ENCODE results near the gene TMEM132D. TPM values are rescaled to one million over a fixed set of nuclear protein-coding genes. Genes with fewer than 3 reads are reported as not detected.

Gene TMEM132D
- total and polyA plus RNA-seq, 2 donors from 2014 or later = 0.13 TPM; not detected in 1

DNA sequence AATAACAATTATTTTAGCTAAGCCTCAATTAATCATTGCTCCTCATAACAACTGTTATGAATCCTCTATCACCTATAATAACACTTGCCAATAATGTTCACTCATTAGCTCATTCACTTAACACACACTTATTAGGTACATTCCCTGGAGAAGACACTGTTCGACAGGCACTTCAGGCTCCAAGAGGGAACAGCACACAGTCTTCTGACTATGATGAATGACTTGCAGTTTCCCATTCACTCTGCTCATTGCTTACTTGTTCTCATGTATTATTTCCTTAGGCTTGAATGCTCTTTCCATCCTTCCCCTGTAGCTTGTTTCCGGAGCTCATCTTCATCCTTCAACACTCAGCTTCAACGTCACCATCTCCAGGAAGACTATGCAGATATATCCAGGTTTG lies 437.3 kb downstream of the TMEM132D start:
- no peaks in the 10 kb centered on the region for H3K4me1 ChIP-seq (ENCODE audit: control insufficient read depth in 2 of 3, insufficient read depth in 2 of 3, low read depth in 1 of 3, low read length in 3 of 3)
- no peaks in the 10 kb centered on the region for H3K36me3 ChIP-seq (ENCODE audit: control insufficient read depth in 2 of 3, insufficient read depth in 3 of 3, low read length in 3 of 3)
- no peak overlapping the region for H3K27ac ChIP-seq (ENCODE audit: low read depth in 2 of 2, low read length in 2 of 2)
- H3K9me3 ChIP-seq (ENCODE audit: control insufficient read depth in 2 of 3, insufficient read depth in 1 of 3, low read length in 3 of 3) = no peaks in the 10 kb centered on the region
- no peak overlapping the region for H3K9ac ChIP-seq (ENCODE audit: low read length in 3 of 3)
- DNase-seq (peak in 2 of 5 donors; percentile 12 to 20), FAIRE-seq (no peak)
- H3K4me3 ChIP-seq (ENCODE audit: low read length in 3 of 3) = no peak overlapping the region
- intact Hi-C loops (cut with DNase I) = no loop called here
- no peaks in the 10 kb centered on the region for H3K27me3 ChIP-seq (ENCODE audit: control insufficient read depth, insufficient read depth, low read length)
- TF ChIP-seq, protein P1, sequence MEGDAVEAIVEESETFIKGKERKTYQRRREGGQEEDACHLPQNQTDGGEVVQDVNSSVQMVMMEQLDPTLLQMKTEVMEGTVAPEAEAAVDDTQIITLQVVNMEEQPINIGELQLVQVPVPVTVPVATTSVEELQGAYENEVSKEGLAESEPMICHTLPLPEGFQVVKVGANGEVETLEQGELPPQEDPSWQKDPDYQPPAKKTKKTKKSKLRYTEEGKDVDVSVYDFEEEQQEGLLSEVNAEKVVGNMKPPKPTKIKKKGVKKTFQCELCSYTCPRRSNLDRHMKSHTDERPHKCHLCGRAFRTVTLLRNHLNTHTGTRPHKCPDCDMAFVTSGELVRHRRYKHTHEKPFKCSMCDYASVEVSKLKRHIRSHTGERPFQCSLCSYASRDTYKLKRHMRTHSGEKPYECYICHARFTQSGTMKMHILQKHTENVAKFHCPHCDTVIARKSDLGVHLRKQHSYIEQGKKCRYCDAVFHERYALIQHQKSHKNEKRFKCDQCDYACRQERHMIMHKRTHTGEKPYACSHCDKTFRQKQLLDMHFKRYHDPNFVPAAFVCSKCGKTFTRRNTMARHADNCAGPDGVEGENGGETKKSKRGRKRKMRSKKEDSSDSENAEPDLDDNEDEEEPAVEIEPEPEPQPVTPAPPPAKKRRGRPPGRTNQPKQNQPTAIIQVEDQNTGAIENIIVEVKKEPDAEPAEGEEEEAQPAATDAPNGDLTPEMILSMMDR (IDR thresholded peaks at IDR 0.05; ENCODE audit: borderline replicate concordance, extremely low read depth, insufficient read depth) = no peak

DNA sequence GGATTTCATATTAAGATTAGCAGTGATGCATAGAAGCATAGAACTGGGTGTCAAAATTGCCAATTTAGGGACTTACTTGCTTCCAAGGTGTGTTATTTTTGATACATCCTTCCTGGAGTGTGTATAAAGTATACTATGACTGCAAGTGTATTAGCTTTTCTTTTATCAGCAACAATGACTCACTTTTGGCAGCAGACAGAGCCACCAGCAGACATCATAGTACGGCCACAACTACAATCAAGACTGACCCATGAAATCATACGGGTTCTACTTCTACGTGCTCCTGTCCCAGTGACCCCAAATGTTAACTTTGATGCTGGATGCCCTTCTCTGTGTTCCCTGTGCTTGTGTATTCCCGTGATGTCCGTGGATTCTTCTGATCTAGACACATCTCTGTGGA lies 443.9 kb downstream of the TMEM132D start:
- intact Hi-C loops (cut with DNase I) = no loop called here
- no peak for FAIRE-seq
- TF ChIP-seq, protein P1 (IDR thresholded peaks at IDR 0.05; ENCODE audit: borderline replicate concordance, extremely low read depth, insufficient read depth) = no peak

DNA sequence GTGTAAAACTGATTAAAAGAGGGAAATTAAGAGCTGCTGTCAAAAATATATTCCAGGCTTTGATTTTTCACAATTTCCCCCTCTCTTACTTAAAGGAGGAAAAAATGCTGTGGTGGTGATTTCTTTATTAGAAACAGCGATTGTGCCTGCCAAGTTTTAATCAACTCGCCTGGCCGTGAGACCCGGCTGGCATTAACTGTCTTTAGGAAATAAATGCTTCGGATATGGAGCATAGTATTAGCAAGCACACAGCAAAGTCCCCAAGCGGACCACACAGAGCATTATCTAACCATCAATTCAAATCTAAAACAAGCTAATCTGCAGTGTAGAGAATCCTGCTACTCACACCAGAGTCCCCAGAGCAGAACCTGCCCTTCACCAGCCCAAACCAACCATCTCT lies 457.1 kb downstream of the TMEM132D start:
- H3K27me3 ChIP-seq (ENCODE audit: control insufficient read depth, insufficient read depth, low read length) = no peaks in the 10 kb centered on the region
- DNase-seq = no peak
- FAIRE-seq = no peak
- H3K27ac ChIP-seq (ENCODE audit: low read depth in 2 of 2, low read length in 2 of 2) = no peak overlapping the region
- intact Hi-C loops (cut with DNase I) = no loop called here
- H3K9ac ChIP-seq (ENCODE audit: low read length in 3 of 3) = no peak overlapping the region
- no peaks in the 10 kb centered on the region for H3K36me3 ChIP-seq (ENCODE audit: control insufficient read depth in 2 of 3, insufficient read depth in 3 of 3, low read length in 3 of 3)
- peaks cover 0 to 2% (median 0%) of the 10 kb centered on the region in 3 donors for H3K9me3 ChIP-seq (ENCODE audit: control insufficient read depth in 2 of 3, insufficient read depth in 1 of 3, low read length in 3 of 3)
- no peak overlapping the region for H3K4me3 ChIP-seq (ENCODE audit: low read length in 3 of 3)
- no peaks in the 10 kb centered on the region for H3K4me1 ChIP-seq (ENCODE audit: control insufficient read depth in 2 of 3, insufficient read depth in 2 of 3, low read depth in 1 of 3, low read length in 3 of 3)
- TF ChIP-seq, protein P1 (IDR thresholded peaks at IDR 0.05; ENCODE audit: borderline replicate concordance, extremely low read depth, insufficient read depth) = no peak

More for the DNA sequence above, 443.9 kb downstream of the TMEM132D start:
- H3K27ac ChIP-seq (ENCODE audit: low read depth in 2 of 2, low read length in 2 of 2) = no peak overlapping the region
- H3K9me3 ChIP-seq (ENCODE audit: control insufficient read depth in 2 of 3, insufficient read depth in 1 of 3, low read length in 3 of 3) = no peaks in the 10 kb centered on the region
- H3K9ac ChIP-seq (ENCODE audit: low read length in 3 of 3) = no peak overlapping the region
- no peaks in the 10 kb centered on the region for H3K27me3 ChIP-seq (ENCODE audit: control insufficient read depth, insufficient read depth, low read length)
- DNase-seq = no peak
- H3K36me3 ChIP-seq (ENCODE audit: control insufficient read depth in 2 of 3, insufficient read depth in 3 of 3, low read length in 3 of 3) = no peaks in the 10 kb centered on the region
- no peak overlapping the region for H3K4me3 ChIP-seq (ENCODE audit: low read length in 3 of 3)
- H3K4me1 ChIP-seq (ENCODE audit: control insufficient read depth in 2 of 3, insufficient read depth in 2 of 3, low read depth in 1 of 3, low read length in 3 of 3) = no peaks in the 10 kb centered on the region

DNA sequence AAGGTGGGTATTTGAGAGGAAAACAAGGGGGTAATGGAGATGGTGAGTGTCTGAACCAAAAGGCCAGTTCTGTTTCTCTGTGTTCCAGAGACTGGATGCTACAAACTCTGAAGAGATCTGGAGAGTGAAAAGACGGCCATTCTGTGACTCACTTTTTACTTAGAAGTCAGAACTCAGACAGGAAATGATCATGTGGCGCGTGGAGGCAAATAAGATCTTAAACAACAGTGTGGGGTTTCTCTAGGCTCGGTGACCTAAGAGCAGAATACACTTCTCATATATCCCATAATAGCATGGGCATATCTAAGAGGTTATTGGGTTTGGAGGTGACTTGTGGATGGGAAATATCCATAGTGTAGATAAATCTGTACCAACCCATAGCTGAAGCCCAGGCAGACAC lies 463.5 kb downstream of the TMEM132D start:
- TF ChIP-seq, protein P1 (IDR thresholded peaks at IDR 0.05; ENCODE audit: borderline replicate concordance, extremely low read depth, insufficient read depth) = no peak
- Histone ChIP-seq H3K27me3 (ENCODE audit: control insufficient read depth, insufficient read depth, low read length) (no peaks in the 10 kb centered on the region), H3K36me3 (ENCODE audit: control insufficient read depth in 2 of 3, insufficient read depth in 3 of 3, low read length in 3 of 3) (no peaks in the 10 kb centered on the region), H3K9ac (ENCODE audit: low read length in 3 of 3) (no peak overlapping the region), H3K4me1 (ENCODE audit: control insufficient read depth in 2 of 3, insufficient read depth in 2 of 3, low read depth in 1 of 3, low read length in 3 of 3) (no peaks in the 10 kb centered on the region), H3K4me3 (ENCODE audit: low read length in 3 of 3) (no peak overlapping the region), H3K9me3 (ENCODE audit: control insufficient read depth in 2 of 3, insufficient read depth in 1 of 3, low read length in 3 of 3) (peaks cover 0 to 4% (median 0%) of the 10 kb centered on the region in 3 donors), H3K27ac (ENCODE audit: low read depth in 2 of 2, low read length in 2 of 2) (no peak overlapping the region)
- FAIRE-seq = no peak
- DNase-seq = no peak
- intact Hi-C loops (cut with DNase I) = no loop called here

Measured in kidney (tissue), 14 donors.